K562 (cell line): ENCODE results near the gene DNAJC8. TPM values are rescaled to one million over a fixed set of nuclear protein-coding genes. Genes with fewer than 3 reads are reported as not detected.
A peak's percentile ranks its signal among the peaks of the same experiment; 100 is the strongest.

Experiments used
- ADNP ChIP-seq: fragments of 200-800 bp; sonication (Bioruptor generic); IDR thresholded peaks from 2 replicates; pipeline ENCODE4 v1.6.1; 2016; ENCODE audit warnings: missing genetic modification characterization, missing compliant biosample characterization
- ARID2 ChIP-seq: fragments of 450-650 bp; IDR thresholded peaks from 2 replicates; pipeline ENCODE4 v1.6.1; 2017; ENCODE audit warnings: antibody characterized with exemption, mild to moderate bottlenecking
- CREM ChIP-seq: IDR thresholded peaks from 2 replicates; pipeline ENCODE4 v1.6.1; 2014; ENCODE audit warnings: antibody characterized with exemption, low read depth
- EHMT2 ChIP-seq: fragments of 450-650 bp; IDR thresholded peaks from 2 replicates; pipeline ENCODE4 v1.6.1; 2018; ENCODE audit warnings: antibody characterized with exemption
- ESRRA ChIP-seq: fragments of 450-650 bp; IDR thresholded peaks from 2 replicates; pipeline ENCODE4 v1.6.1; 2014; ENCODE audit warnings: low read depth, mild to moderate bottlenecking, moderate library complexity, borderline replicate concordance
- HES1 ChIP-seq: fragments of 450-650 bp; IDR thresholded peaks from 2 replicates; pipeline ENCODE4 v1.6.1; 2016; ENCODE audit warnings: low read depth, mild to moderate bottlenecking, moderate library complexity
- ID3 ChIP-seq, 2 experiments: fragments of 250-450 bp in 1 of 2; fragments of 450-650 bp in 1 of 2; sonication (Bioruptor Pico) in 1 of 2; IDR thresholded peaks; 2 replicates each; pipeline versions ENCODE4 v1.6.1 to v1.8.0; 2016 to 2021; ENCODE audit warnings: mild to moderate bottlenecking in 2 of 2, moderate library complexity in 2 of 2, missing compliant biosample characterization in 1 of 2, missing genetic modification characterization in 1 of 2
- IFI16 ChIP-seq: fragments of 250-450 bp; sonication (Bioruptor Pico); IDR thresholded peaks from 2 replicates; pipeline ENCODE4 v2.1.2; 2022; ENCODE audit warnings: mild to moderate bottlenecking, inconsistent platforms
- KAT2B ChIP-seq: IDR thresholded peaks from one replicate; pipeline ENCODE4 v1.6.1; 2012; ENCODE audit warnings: low read depth, mild to moderate bottlenecking, control low read depth, inconsistent platforms, low read length, moderate library complexity
- LEF1 ChIP-seq: fragments of 450-650 bp; IDR thresholded peaks from 2 replicates; pipeline ENCODE4 v1.6.1; 2016; ENCODE audit warnings: mild to moderate bottlenecking
- MAZ ChIP-seq, 2 experiments: fragments of 450-650 bp in 1 of 2; sonication (generic) in 1 of 2; formaldehyde crosslinking; IDR thresholded peaks in 1 of 2; conservative IDR thresholded peaks in 1 of 2; 2 replicates each; pipeline versions ENCODE4 v1.4.0 to v1.5.0; 2020; ENCODE audit warnings: mild to moderate bottlenecking in 1 of 2, missing genetic modification reagents in 1 of 2
- MYBL2 ChIP-seq, 2 experiments: fragments of 450-650 bp in 1 of 2; sonication (generic) in 1 of 2; formaldehyde crosslinking in 1 of 2; IDR thresholded peaks; 2 replicates each; pipeline versions ENCODE4 v1.6.1 to v1.8.1; 2017 to 2022; ENCODE audit warnings: borderline replicate concordance in 1 of 2, inconsistent platforms in 1 of 2, low read depth in 1 of 2, mild to moderate bottlenecking in 1 of 2, missing genetic modification reagents in 1 of 2, moderate library complexity in 1 of 2
- NFIX ChIP-seq: fragments of 250-450 bp; sonication (Bioruptor Pico); IDR thresholded peaks from 2 replicates; pipeline ENCODE4 v1.4.0; 2020; ENCODE audit warnings: low read depth, mild to moderate bottlenecking, moderate library complexity
- PHF8 ChIP-seq: fragments of 200-600 bp; sonication (generic); IDR thresholded peaks from 2 replicates; pipeline ENCODE4 v1.6.1; 2012; ENCODE audit warnings: mixed run types, mild to moderate bottlenecking, inconsistent platforms, low read length, moderate library complexity, borderline replicate concordance
- ZBTB7A ChIP-seq: IDR thresholded peaks from 2 replicates; pipeline ENCODE4 v1.6.1; 2011; ENCODE audit warnings: low read depth, mild to moderate bottlenecking, low read length, moderate library complexity, borderline replicate concordance; ENCODE audit not compliant: control insufficient read depth
- ZEB2 ChIP-seq: fragments of 450-650 bp; IDR thresholded peaks from 2 replicates; pipeline ENCODE4 v1.6.1; 2016
- ZFX ChIP-seq: sonication (generic); formaldehyde crosslinking; IDR thresholded peaks from 2 replicates; pipeline ENCODE4 v1.8.0; 2022; ENCODE audit warnings: mild to moderate bottlenecking, missing genetic modification reagents, moderate library complexity
- ZNF121 ChIP-seq: sonication (generic); formaldehyde crosslinking; conservative IDR thresholded peaks from 2 replicates; pipeline ENCODE4 v1.8.0; 2022; ENCODE audit warnings: missing genetic modification reagents
- ZNF24 ChIP-seq: fragments of 450-650 bp; IDR thresholded peaks from 2 replicates; pipeline ENCODE4 v1.6.1; 2016
- ZNF436 ChIP-seq: fragments of 250-450, 450-650 bp; sonication (Bioruptor Pico); formaldehyde crosslinking; IDR thresholded peaks from 2 replicates; pipeline ENCODE4 v1.7.0; 2020; ENCODE audit warnings: mild to moderate bottlenecking
- ZNF592 ChIP-seq: fragments of 450-650 bp; IDR thresholded peaks from 2 replicates; pipeline ENCODE4 v1.6.1; 2017; ENCODE audit warnings: antibody characterized with exemption, mild to moderate bottlenecking
- polyA plus RNA-seq, 8 experiments: library from polyadenylated mRNA; depleted of rRNA in 4 of 8; stranded (reverse) in 5 of 8; unstranded in 3 of 8; fragments of >200 nt; fragmentation: Nextera tagmentation in 2 of 8; fragmentation: Illumina TruSeq in 1 of 8; extraction: Ambion mirVana in 2 of 8; extraction: Trizol in 1 of 8; gene quantifications; 2 replicates each; pipeline versions ENCODE4 v1.2.1 to v1.2.3, GENCODE V29; 2011 to 2014; ENCODE audit warnings: inconsistent platforms in 1 of 8, missing spikeins in 1 of 8
- total RNA-seq, 7 experiments: library from RNA; depleted of rRNA in 6 of 7; stranded (reverse); fragments of >200 nt in 6 of 7; fragmentation: Illumina TruSeq in 2 of 7; extraction: Trizol in 2 of 7; gene quantifications; 2 replicates each; pipeline versions ENCODE4 v1.2.1 to v1.2.3, GENCODE V29; 2011 to 2021; ENCODE audit warnings: low replicate concordance in 1 of 7
- TF ChIP-seq, protein P1 (sequence below): fragments of 200-800 bp; sonication (Bioruptor generic); IDR thresholded peaks from 2 replicates; pipeline ENCODE4 v1.6.1; 2017; ENCODE audit warnings: missing genetic modification characterization, missing compliant biosample characterization

The DNAJC8 gene
- total and polyA plus RNA-seq, 9 of the 15 experiments (the other 6 are each of a cell fraction or from before 2014, with no cell fraction given) = 143 to 508 (median 209) TPM

- 0 out of 2 replicates have a peak, but pooled peaks have one; percentile 74 for TF ChIP-seq ZNF592
- TF ChIP-seq EHMT2 = peak; percentile 21; the same call in 1 of the 2 replicates
- no peak for TF ChIP-seq ZNF436 (CRISPR knock-in tag)
- no peak for TF ChIP-seq ESRRA
- TF ChIP-seq, protein P1, sequence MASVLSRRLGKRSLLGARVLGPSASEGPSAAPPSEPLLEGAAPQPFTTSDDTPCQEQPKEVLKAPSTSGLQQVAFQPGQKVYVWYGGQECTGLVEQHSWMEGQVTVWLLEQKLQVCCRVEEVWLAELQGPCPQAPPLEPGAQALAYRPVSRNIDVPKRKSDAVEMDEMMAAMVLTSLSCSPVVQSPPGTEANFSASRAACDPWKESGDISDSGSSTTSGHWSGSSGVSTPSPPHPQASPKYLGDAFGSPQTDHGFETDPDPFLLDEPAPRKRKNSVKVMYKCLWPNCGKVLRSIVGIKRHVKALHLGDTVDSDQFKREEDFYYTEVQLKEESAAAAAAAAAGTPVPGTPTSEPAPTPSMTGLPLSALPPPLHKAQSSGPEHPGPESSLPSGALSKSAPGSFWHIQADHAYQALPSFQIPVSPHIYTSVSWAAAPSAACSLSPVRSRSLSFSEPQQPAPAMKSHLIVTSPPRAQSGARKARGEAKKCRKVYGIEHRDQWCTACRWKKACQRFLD (CRISPR knock-in tag) = peak; percentile 50; the same call in 1 of the 2 replicates
- peak; percentile 58 for TF ChIP-seq CREM
- no peak for TF ChIP-seq ARID2
- TF ChIP-seq MYBL2 (IDR thresholded peaks at IDR 0.05; ENCODE audit: low read depth) = no peak
- no peak for TF ChIP-seq MYBL2 (CRISPR knock-in tag; IDR thresholded peaks at IDR 0.05; ENCODE audit: borderline replicate concordance)
- TF ChIP-seq KAT2B = no peak
- TF ChIP-seq ZEB2 = no peak
- peak in 1 of 2 experiments; percentile 62; a peak in 2 of 4 replicates for TF ChIP-seq MAZ (CRISPR knock-in tag; conservative IDR thresholded peaks at IDR 0.05 in 1 of 2, IDR thresholded peaks at IDR 0.05 in 1 of 2)
- no peak for TF ChIP-seq ZNF121 (CRISPR knock-in tag)
- TF ChIP-seq ADNP (tag) = peak; percentile 52; the same call in 1 of the 2 replicates
- TF ChIP-seq LEF1 = peak; percentile 88; the same call in 1 of the 2 replicates
- TF ChIP-seq HES1 = no peak
- TF ChIP-seq PHF8 = peak; percentile 26; the same call in 1 of the 2 replicates
- TF ChIP-seq ZNF24 = 0 out of 2 replicates have a peak, but pooled peaks have one; percentile 9
- TF ChIP-seq ID3 (CRISPR knock-in tag; IDR thresholded peaks at IDR 0.05) = no peak
- no peak for TF ChIP-seq ID3 (tag; IDR thresholded peaks at IDR 0.05)
- no peak for TF ChIP-seq NFIX (CRISPR knock-in tag)
- no peak for TF ChIP-seq IFI16 (CRISPR knock-in tag)
- TF ChIP-seq ZFX (CRISPR knock-in tag) = peak; percentile 44; the same call in 1 of the 2 replicates
- TF ChIP-seq ZBTB7A = peak; percentile 62; the same call in 1 of the 2 replicates
Measured at GRCh38 chr1:28266920-28267322, 34.1 kb upstream of the DNAJC8 start (continued).
